Esophagus muscularis mucosa (tissue), 4 donors: ENCODE results near the gene HOXB9. TPM values are rescaled to one million over a fixed set of nuclear protein-coding genes. Genes with fewer than 3 reads are reported as not detected.

Experiments
- DNase-seq: peaks from one replicate; pipeline ENCODE4 v3.0.0-alpha.2; 2017; ENCODE audit errors: extremely low spot score
- H3K27ac ChIP-seq, 4 donors: fragments of 200-600 bp; sonication (generic); replicated peaks in 1 of 4; 1 replicate in 3 of 4; 2 replicates in 1 of 4; pipeline ENCODE4 v1.5.1; 2016 to 2019; ENCODE audit warnings: mild to moderate bottlenecking in 1 of 4
- H3K27me3 ChIP-seq, 4 donors: fragments of 200-600 bp; sonication (generic); one replicate each; pipeline versions ENCODE4 v1.5.1 to v1.6.0; 2016 to 2019
- H3K36me3 ChIP-seq, 4 donors: fragments of 200-600 bp; sonication (generic); one replicate each; pipeline ENCODE4 v1.5.1; 2016 to 2019
- H3K4me1 ChIP-seq, 4 donors: fragments of 200-600 bp; sonication (generic); one replicate each; pipeline ENCODE4 v1.5.1; 2016 to 2019
- H3K4me3 ChIP-seq, 4 donors: fragments of 200-600 bp; sonication (generic); 1 replicate in 2 of 4; 2 replicates in 2 of 4; pipeline ENCODE4 v1.5.1; 2016 to 2019; ENCODE audit warnings: mild to moderate bottlenecking in 4 of 4, moderate library complexity in 1 of 4
- H3K9me3 ChIP-seq, 4 donors: fragments of 200-600 bp; sonication (generic); 1 replicate in 3 of 4; 2 replicates in 1 of 4; pipeline ENCODE4 v1.5.1; 2016 to 2019
- EP300 ChIP-seq: sonication (generic); formaldehyde crosslinking; IDR thresholded peaks from one replicate; pipeline ENCODE4 v1.6.1; 2017; ENCODE audit warnings: antibody characterized with exemption
- POLR2A ChIP-seq: fragments of 450-650 bp; IDR thresholded peaks from one replicate; pipeline ENCODE4 v1.6.1; 2017; ENCODE audit warnings: antibody characterized with exemption, moderate library complexity, mild to moderate bottlenecking, low read depth
- POLR2AphosphoS5 ChIP-seq, 2 donors: sonication (generic); formaldehyde crosslinking; IDR thresholded peaks; one replicate each; pipeline ENCODE4 v1.6.1; 2017; ENCODE audit warnings: antibody characterized with exemption in 2 of 2
- WGBS: methylation state at CpG from one replicate; pipeline ENCODE4 v1.1.5; 2018; 5-methylcytosine and 5-hydroxymethylcytosine counted together
- intact Hi-C: fragments of 100-400 bp; cut with DNase I; formaldehyde crosslinking; loops from one replicate; pipeline ENCODE4 v1.15.1; 2023
- total RNA-seq, 4 donors: library from RNA; depleted of rRNA; stranded (reverse); fragments of >200 nt; gene quantifications; one replicate each; pipeline versions ENCODE4 v1.1.0 to v1.2.1, GENCODE V29; 2016
- TF ChIP-seq, protein P1 (sequence below), 3 experiments: fragments of 200-600 bp in 2 of 3; fragments of 450-650 bp in 1 of 3; sonication (generic) in 2 of 3; IDR thresholded peaks; one replicate each; pipeline ENCODE4 v1.5.1; 2017 to 2019; ENCODE audit warnings: antibody characterized with exemption in 3 of 3, mild to moderate bottlenecking in 2 of 3, moderate library complexity in 1 of 3

HOXB9 gene
- total RNA-seq, 4 donors from 2014 or later: not detected

DNA sequence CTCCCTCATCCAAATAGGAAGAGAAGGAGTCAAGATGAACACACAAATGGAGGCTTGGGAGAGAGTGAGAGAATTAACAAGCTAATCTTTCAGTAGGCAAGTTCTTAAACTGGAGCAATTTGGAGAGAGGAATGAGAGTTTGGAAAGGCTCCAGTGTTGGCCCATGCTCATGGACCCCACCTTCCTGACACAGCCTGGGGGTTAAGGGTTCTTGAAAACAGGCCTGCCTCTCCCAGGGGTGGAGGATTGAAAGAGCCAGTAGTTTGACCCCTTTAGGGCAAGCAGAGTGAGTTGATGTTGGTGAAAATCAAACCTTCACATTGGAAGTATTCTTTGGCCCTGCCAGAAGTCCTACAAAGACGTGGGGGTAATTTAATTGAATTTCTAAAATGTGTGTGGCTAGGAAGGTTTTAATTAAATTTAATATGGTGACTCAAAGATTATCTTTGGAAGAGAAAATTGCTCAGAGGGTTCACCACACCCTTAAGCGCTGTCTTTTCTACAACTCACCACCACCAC is 41.9 kb downstream of the HOXB9 start:
- H3K9me3 ChIP-seq: no peaks in the 10 kb centered on the region
- no peak for DNase-seq
- H3K27ac ChIP-seq: peak overlapping the region; percentile 91 to 97 (median 96)
- H3K4me3 ChIP-seq: peak overlapping the region in 2 of 4 donors; percentile 70 to 74
- WGBS: 65% methylated on average over 2 of the region's 2 CpGs
- peaks cover 51 to 68% (median 66%) of the 10 kb centered on the region in 4 donors for H3K4me1 ChIP-seq
- no peaks in the 10 kb centered on the region for H3K27me3 ChIP-seq
- no peak for TF ChIP-seq EP300
- TF ChIP-seq POLR2AphosphoS5 (IDR thresholded peaks at IDR 0.05): no peak
- TF ChIP-seq POLR2A: no peak
- TF ChIP-seq, protein P1, sequence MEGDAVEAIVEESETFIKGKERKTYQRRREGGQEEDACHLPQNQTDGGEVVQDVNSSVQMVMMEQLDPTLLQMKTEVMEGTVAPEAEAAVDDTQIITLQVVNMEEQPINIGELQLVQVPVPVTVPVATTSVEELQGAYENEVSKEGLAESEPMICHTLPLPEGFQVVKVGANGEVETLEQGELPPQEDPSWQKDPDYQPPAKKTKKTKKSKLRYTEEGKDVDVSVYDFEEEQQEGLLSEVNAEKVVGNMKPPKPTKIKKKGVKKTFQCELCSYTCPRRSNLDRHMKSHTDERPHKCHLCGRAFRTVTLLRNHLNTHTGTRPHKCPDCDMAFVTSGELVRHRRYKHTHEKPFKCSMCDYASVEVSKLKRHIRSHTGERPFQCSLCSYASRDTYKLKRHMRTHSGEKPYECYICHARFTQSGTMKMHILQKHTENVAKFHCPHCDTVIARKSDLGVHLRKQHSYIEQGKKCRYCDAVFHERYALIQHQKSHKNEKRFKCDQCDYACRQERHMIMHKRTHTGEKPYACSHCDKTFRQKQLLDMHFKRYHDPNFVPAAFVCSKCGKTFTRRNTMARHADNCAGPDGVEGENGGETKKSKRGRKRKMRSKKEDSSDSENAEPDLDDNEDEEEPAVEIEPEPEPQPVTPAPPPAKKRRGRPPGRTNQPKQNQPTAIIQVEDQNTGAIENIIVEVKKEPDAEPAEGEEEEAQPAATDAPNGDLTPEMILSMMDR (IDR thresholded peaks at IDR 0.05): no peak
- intact Hi-C loops: no loop called here
- no peaks in the 10 kb centered on the region for H3K36me3 ChIP-seq

DNA sequence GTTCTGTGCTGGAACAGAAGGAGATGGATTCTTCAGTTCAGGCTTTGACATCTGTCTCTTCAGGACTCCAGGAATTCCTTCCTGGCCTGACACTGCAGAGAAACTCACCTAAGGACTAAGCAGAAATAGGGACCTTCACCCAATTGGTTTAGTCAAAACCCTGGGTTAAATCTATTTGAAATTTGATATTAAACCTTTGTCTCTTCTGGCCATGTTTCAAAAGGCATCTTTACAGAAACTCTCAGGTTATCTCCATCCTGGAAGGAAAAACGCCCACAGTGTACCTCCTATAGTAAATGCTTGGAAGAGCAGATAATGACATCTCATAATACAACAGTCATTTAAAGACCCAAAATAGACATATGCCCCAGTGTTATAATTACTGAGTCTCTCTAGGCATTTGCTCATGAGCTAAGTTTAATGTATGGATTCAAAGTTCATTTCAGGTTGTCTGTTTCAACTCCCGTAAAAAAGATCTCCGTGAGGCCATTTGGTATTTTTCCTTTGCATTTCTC is 42.4 kb downstream of the HOXB9 start:
- DNase-seq: no peak
- Histone ChIP-seq H3K27ac (peak overlapping the region; percentile 91 to 97 (median 96)), H3K9me3 (no peaks in the 10 kb centered on the region), H3K36me3 (no peaks in the 10 kb centered on the region), H3K27me3 (no peaks in the 10 kb centered on the region), H3K4me1 (peaks cover 51 to 73% (median 71%) of the 10 kb centered on the region in 4 donors), H3K4me3 (no peak overlapping the region)
- WGBS: 84% methylated on average over 3 of the region's 3 CpGs
- intact Hi-C loops: no loop called here
- TF ChIP-seq POLR2AphosphoS5 (IDR thresholded peaks at IDR 0.05) (no peak), POLR2A (no peak), EP300 (no peak)
- TF ChIP-seq, protein P1 (IDR thresholded peaks at IDR 0.05): no peak

DNA sequence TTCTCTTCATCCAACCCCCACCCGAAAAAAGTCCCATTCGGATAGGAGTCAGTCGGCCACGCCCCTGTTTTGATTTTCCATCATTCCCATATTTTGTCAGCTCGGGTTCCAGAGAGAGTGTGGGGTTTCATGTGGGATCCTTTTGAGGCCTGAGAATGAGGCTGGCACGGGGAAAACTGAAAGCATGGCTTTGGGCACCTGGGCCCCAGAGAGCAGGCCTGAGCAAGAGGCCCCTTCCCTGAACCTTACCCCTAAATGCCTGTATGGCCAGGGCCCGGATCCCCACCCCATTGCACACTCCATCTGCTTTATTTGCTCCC is 43.4 kb downstream of the HOXB9 start:
- WGBS: 44% methylated on average over 7 of the region's 7 CpGs
- intact Hi-C loops: no loop called here
- H3K27me3 ChIP-seq: no peaks in the 10 kb centered on the region
- H3K27ac ChIP-seq: peak overlapping the region; percentile 91 to 97 (median 96)
- H3K36me3 ChIP-seq: no peaks in the 10 kb centered on the region
- H3K4me3 ChIP-seq: peak overlapping the region; percentile 65 to 78 (median 73)
- no peak for TF ChIP-seq POLR2A
- TF ChIP-seq EP300: no peak
- TF ChIP-seq, protein P1 (IDR thresholded peaks at IDR 0.05): no peak
- no peak for TF ChIP-seq POLR2AphosphoS5 (IDR thresholded peaks at IDR 0.05)
- no peaks in the 10 kb centered on the region for H3K9me3 ChIP-seq
- no peak for DNase-seq
- H3K4me1 ChIP-seq: peaks cover 51 to 76% (median 75%) of the 10 kb centered on the region in 4 donors

DNA sequence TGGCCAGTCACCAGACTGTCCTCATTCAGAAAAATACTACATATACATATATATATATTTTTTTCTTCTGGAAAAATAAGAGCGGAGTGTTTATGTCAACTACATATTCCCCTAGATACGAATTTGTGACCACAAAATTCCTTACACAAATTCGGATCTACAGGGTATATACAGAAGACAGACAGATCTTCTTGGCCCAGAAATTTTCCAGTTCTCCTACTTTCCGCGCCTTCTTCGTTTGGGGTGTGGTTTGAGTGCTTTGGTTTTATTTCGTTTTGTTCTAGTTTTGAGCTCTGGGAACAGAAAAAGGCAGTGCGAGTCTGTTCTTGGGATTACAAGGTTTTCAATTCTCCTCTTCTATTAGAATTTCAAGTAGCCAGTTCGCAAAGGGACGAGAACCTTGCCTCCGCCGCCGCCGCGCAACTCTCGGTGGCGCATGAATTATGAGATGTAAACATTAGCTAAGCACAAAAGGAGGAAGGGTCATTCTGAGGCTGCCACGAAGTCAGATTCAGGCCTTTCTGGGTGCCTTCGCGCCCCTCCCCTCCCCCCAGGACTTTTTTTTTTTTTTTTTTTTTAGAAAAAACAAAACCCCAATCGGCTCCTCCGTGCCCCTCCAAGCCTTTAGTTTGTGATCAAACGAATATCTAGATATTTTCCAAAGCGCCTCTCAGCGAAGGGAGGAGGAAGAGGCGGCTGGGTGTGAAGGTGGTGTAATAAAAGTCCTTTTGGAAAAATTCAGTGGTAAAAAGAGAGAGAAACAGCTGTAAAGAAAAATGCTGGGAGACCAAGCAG is 46.2 kb downstream of the HOXB9 start:
- TF ChIP-seq, protein P1 (IDR thresholded peaks at IDR 0.05): no peak
- TF ChIP-seq POLR2AphosphoS5 (IDR thresholded peaks at IDR 0.05) (no peak), EP300 (no peak), POLR2A (no peak)
- WGBS: 66% methylated on average over 26 of the region's 26 CpGs
- Histone ChIP-seq H3K9me3 (no peaks in the 10 kb centered on the region), H3K4me3 (peak overlapping the region; percentile 65 to 78 (median 73)), H3K27me3 (no peaks in the 10 kb centered on the region), H3K36me3 (no peaks in the 10 kb centered on the region), H3K27ac (peak overlapping the region; percentile 91 to 97 (median 96)), H3K4me1 (peaks cover 34 to 84% (median 79%) of the 10 kb centered on the region in 4 donors)
- no peak for DNase-seq
- intact Hi-C loops: no loop called here
